ENCODE data around the gene KCNA3. TPM values are rescaled to one million over a fixed set of nuclear protein-coding genes. Genes with fewer than 3 reads are reported as not detected.
A peak's percentile ranks its signal among the peaks of the same experiment; 100 is the strongest.
"Not testable (repeated sequence)": the region's sequence is repeated elsewhere in the genome, so short reads cannot be mapped to it uniquely, and the experiment has no call there.

The KCNA3 gene
- polyA plus RNA-seq, 4 donors, result 0.06 to 0.45 (median 0.27) TPM; not detected in 1

DNA sequence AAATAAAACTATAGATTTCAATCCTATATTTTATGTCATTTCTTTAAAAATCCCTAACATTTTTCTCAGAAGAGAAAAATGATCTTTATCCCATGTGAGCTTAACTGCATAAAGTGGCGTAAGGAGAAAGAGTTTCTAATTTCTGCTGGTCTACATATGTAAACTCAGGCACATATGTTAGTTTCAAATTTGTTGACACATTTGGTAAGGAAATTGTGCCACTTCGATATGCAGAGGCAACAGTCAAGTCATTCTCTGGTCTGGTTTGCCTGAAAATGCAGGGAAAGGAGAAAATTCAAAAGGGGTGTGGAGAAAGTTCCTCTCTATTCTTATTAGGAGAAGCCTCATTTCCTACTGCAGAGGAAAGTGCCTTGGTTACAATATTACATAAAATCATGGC lies 11.5 kb downstream of the KCNA3 start:
- no peaks in the 10 kb centered on the region for H3K4me1 ChIP-seq (ENCODE audit: control insufficient read depth in 3 of 3, insufficient read depth in 2 of 3, low read depth in 1 of 3, low read length in 2 of 3)
- H3K36me3 ChIP-seq (ENCODE audit: control insufficient read depth in 3 of 3, insufficient read depth in 2 of 3, low read depth in 1 of 3, low read length in 3 of 3), result peaks cover 0 to 3% (median 0%) of the 10 kb centered on the region in 3 donors
- H3K27ac ChIP-seq (ENCODE audit: low read depth in 1 of 3, low read length in 2 of 3), result no peak overlapping the region
- DNase-seq (no peak), FAIRE-seq (no peak)
- H3K4me3 ChIP-seq (ENCODE audit: low read depth in 1 of 3, low read length in 3 of 3), result no peak overlapping the region
- peaks cover 0 to 5% (median 0%) of the 10 kb centered on the region in 3 donors for H3K27me3 ChIP-seq (ENCODE audit: control insufficient read depth in 3 of 3, insufficient read depth in 3 of 3, low read length in 3 of 3)
- 82 to 89% (median 84%) methylated on average over 2 of the region's 2 CpGs for WGBS, 3 donors
- H3K9me3 ChIP-seq (ENCODE audit: control insufficient read depth in 2 of 2, insufficient read depth in 1 of 2, low read depth in 1 of 2, low read length in 1 of 2), result no peaks in the 10 kb centered on the region

- WGBS, 3 donors, result 91 to 92% (median 91%) methylated on average over 3 of the region's 3 CpGs
- not testable (repeated sequence) for H3K4me3 ChIP-seq (ENCODE audit: low read depth in 1 of 3, low read length in 3 of 3); DNase-seq; H3K27ac ChIP-seq (ENCODE audit: low read depth in 1 of 3, low read length in 2 of 3); H3K4me1 ChIP-seq (ENCODE audit: control insufficient read depth in 3 of 3, insufficient read depth in 2 of 3, low read depth in 1 of 3, low read length in 2 of 3); FAIRE-seq; H3K27me3 ChIP-seq (ENCODE audit: control insufficient read depth in 3 of 3, insufficient read depth in 3 of 3, low read length in 3 of 3); H3K9me3 ChIP-seq (ENCODE audit: control insufficient read depth in 2 of 2, insufficient read depth in 1 of 2, low read depth in 1 of 2, low read length in 1 of 2); H3K36me3 ChIP-seq (ENCODE audit: control insufficient read depth in 3 of 3, insufficient read depth in 2 of 3, low read depth in 1 of 3, low read length in 3 of 3)
Measured at GRCh38 chr1:110659559-110659958, 15.2 kb downstream of the KCNA3 start.

DNA sequence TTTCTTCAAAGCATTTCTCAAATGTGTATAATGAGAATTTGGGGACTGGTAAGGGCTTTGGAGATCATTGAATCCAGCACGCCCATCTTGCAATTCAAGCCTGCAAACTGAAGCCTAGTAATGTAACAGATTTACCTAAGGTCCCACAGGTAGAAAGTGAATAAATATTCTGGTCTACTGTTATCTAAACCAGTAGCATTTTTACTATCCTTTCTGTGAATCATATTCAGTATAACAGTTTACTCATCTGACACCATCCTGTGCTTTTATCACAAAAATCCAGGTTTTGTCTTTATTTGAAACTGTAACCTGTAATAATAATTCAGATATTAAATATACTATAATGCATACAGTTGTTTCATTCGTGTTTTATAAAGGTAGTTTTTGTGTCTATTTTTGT lies 17.4 kb downstream of the KCNA3 start:
- Histone ChIP-seq H3K4me1 (ENCODE audit: control insufficient read depth in 3 of 3, insufficient read depth in 2 of 3, low read depth in 1 of 3, low read length in 2 of 3) (no peaks in the 10 kb centered on the region), H3K9me3 (ENCODE audit: control insufficient read depth in 2 of 2, insufficient read depth in 1 of 2, low read depth in 1 of 2, low read length in 1 of 2) (no peaks in the 10 kb centered on the region), H3K27me3 (ENCODE audit: control insufficient read depth in 3 of 3, insufficient read depth in 3 of 3, low read length in 3 of 3) (no peaks in the 10 kb centered on the region), H3K27ac (ENCODE audit: low read depth in 1 of 3, low read length in 2 of 3) (no peak overlapping the region), H3K36me3 (ENCODE audit: control insufficient read depth in 3 of 3, insufficient read depth in 2 of 3, low read depth in 1 of 3, low read length in 3 of 3) (no peaks in the 10 kb centered on the region), H3K4me3 (ENCODE audit: low read depth in 1 of 3, low read length in 3 of 3) (no peak overlapping the region)
- WGBS, 3 donors, result 72 to 82% (median 74%) methylated on average over 2 of the region's 2 CpGs
- no peak for DNase-seq
- no peak for FAIRE-seq

DNA sequence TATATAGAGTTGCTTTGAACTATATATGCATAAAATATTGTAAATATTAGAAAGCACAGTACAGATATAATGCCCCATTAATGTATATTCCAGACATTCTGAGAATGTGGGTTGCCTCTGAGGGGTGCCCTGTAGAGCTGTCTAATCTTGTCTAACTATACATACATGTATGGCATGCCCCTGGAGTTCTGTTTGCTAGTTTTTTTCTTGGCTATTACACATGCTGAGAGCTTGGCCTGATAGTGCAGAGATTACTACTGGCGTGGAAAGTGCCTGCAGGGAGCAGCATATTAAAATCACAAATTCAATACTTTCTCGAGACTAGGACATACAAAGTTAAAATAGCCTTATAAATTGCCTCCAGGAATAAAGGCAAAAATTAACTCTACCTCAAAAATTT lies 24.1 kb downstream of the KCNA3 start:
- no peak overlapping the region for H3K27ac ChIP-seq (ENCODE audit: low read depth in 1 of 3, low read length in 2 of 3)
- H3K27me3 ChIP-seq (ENCODE audit: control insufficient read depth in 3 of 3, insufficient read depth in 3 of 3, low read length in 3 of 3), result peaks cover 0 to 2% (median 0%) of the 10 kb centered on the region in 3 donors
- H3K9me3 ChIP-seq (ENCODE audit: control insufficient read depth in 2 of 2, insufficient read depth in 1 of 2, low read depth in 1 of 2, low read length in 1 of 2), result no peaks in the 10 kb centered on the region
- H3K4me1 ChIP-seq (ENCODE audit: control insufficient read depth in 3 of 3, insufficient read depth in 2 of 3, low read depth in 1 of 3, low read length in 2 of 3), result peaks cover 0 to 6% (median 0%) of the 10 kb centered on the region in 3 donors
- no peaks in the 10 kb centered on the region for H3K36me3 ChIP-seq (ENCODE audit: control insufficient read depth in 3 of 3, insufficient read depth in 2 of 3, low read depth in 1 of 3, low read length in 3 of 3)
- FAIRE-seq (no peak), DNase-seq (no peak)
- H3K4me3 ChIP-seq (ENCODE audit: low read depth in 1 of 3, low read length in 3 of 3), result no peak overlapping the region
- 50 to 82% (median 55%) methylated on average over 2 of the region's 2 CpGs for WGBS, 3 donors

GRCh38 chr1:110648417-110648816 lies 26.3 kb downstream of the KCNA3 start:
- Histone ChIP-seq H3K9me3 (ENCODE audit: control insufficient read depth in 2 of 2, insufficient read depth in 1 of 2, low read depth in 1 of 2, low read length in 1 of 2) (no peaks in the 10 kb centered on the region), H3K4me1 (ENCODE audit: control insufficient read depth in 3 of 3, insufficient read depth in 2 of 3, low read depth in 1 of 3, low read length in 2 of 3) (peaks cover 0 to 6% (median 0%) of the 10 kb centered on the region in 3 donors), H3K36me3 (ENCODE audit: control insufficient read depth in 3 of 3, insufficient read depth in 2 of 3, low read depth in 1 of 3, low read length in 3 of 3) (no peaks in the 10 kb centered on the region), H3K27ac (ENCODE audit: low read depth in 1 of 3, low read length in 2 of 3) (no peak overlapping the region), H3K27me3 (ENCODE audit: control insufficient read depth in 3 of 3, insufficient read depth in 3 of 3, low read length in 3 of 3) (peaks cover 0 to 2% (median 0%) of the 10 kb centered on the region in 3 donors), H3K4me3 (ENCODE audit: low read depth in 1 of 3, low read length in 3 of 3) (no peak overlapping the region)
- FAIRE-seq, result no peak
- 42 to 65% (median 52%) methylated on average over 2 of the region's 2 CpGs for WGBS, 3 donors
- no peak for DNase-seq

DNA sequence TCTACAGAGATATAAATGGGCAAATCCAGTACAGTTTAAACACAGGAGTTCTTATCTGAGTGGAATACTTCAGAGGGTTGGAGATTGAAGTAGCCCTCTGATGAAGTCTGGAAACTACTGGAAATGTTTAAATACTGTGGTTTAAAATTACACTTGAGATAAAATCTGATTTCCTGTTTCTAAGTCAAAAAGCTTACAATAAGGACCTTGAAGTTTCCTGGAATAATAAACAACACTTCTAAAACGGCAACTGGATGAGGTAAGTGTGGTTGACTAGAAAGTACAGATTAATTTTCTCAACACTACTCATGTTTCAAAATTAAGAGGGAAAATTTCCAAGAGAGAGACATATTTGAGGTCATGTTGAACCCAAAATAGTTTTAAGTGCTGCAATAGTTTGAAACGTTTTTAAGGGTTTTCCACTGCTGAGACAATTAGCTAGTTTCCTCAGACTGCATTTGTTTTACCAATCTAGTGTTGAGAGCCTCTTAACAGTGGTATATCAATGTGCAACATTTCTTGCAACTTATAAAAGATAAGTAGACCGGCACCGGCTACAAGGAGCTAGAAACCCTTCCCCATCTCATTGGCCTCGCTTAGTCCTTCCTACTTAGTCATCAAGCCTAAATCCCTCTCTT lies 27.4 kb downstream of the KCNA3 start:
- Histone ChIP-seq H3K4me3 (ENCODE audit: low read depth in 1 of 3, low read length in 3 of 3) (no peak overlapping the region), H3K27me3 (ENCODE audit: control insufficient read depth in 3 of 3, insufficient read depth in 3 of 3, low read length in 3 of 3) (peaks cover 0 to 2% (median 0%) of the 10 kb centered on the region in 3 donors), H3K36me3 (ENCODE audit: control insufficient read depth in 3 of 3, insufficient read depth in 2 of 3, low read depth in 1 of 3, low read length in 3 of 3) (no peaks in the 10 kb centered on the region), H3K9me3 (ENCODE audit: control insufficient read depth in 2 of 2, insufficient read depth in 1 of 2, low read depth in 1 of 2, low read length in 1 of 2) (no peaks in the 10 kb centered on the region), H3K4me1 (ENCODE audit: control insufficient read depth in 3 of 3, insufficient read depth in 2 of 3, low read depth in 1 of 3, low read length in 2 of 3) (peaks cover 0 to 6% (median 0%) of the 10 kb centered on the region in 3 donors), H3K27ac (ENCODE audit: low read depth in 1 of 3, low read length in 2 of 3) (peak overlapping the region in 1 of 3 donors; percentile 60)
- peak in 1 of 2 donors; percentile 27 for DNase-seq
- no peak for FAIRE-seq
- WGBS, 3 donors, result 37 to 53% (median 37%) methylated on average over 5 of the region's 5 CpGs

DNA sequence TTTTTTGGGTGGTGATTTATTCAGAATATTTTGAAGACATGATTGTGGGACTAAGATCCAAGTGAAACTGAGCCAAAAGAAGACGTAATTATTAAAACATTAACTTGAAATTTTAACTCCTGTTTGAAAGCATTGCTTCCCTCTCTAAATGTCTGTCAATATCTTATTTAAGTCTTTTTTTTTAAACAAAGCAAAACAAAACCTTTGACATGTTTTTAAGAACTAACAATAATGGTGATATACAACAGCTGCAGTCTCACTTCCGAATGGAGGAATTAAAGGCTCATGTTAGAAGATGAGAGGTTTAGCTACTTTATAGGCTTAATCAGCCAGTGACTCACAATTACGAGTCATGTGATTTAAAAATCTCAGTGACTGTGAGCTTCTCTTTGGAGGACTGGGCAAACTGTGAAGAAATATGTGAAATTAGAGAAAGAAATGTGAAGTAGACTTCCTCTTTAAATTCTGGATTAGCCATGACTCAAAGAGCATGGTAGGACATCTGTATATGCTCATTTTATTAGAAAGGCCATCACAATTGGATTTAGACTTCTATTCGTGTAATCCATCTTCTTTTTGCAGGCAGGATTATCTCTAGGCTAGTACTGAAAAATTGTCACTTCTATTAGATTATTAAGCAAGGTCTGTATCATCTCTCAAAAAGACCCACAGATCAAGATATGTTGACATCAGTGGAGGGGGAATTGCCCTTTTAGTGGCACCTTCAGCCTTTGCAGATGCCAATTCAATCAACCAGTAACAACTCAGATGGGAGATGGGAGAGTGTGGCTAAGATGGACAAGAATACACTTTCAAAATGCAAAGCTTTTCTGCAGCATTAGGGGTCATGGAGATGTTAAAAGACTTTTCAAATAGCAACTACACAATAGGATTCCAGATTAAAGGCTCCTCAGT lies 28.7 kb downstream of the KCNA3 start:
- Histone ChIP-seq H3K27me3 (ENCODE audit: control insufficient read depth in 3 of 3, insufficient read depth in 3 of 3, low read length in 3 of 3) (peaks cover 0 to 2% (median 0%) of the 10 kb centered on the region in 3 donors), H3K27ac (ENCODE audit: low read depth in 1 of 3, low read length in 2 of 3) (no peak overlapping the region), H3K4me1 (ENCODE audit: control insufficient read depth in 3 of 3, insufficient read depth in 2 of 3, low read depth in 1 of 3, low read length in 2 of 3) (peaks cover 0 to 6% (median 0%) of the 10 kb centered on the region in 3 donors), H3K4me3 (ENCODE audit: low read depth in 1 of 3, low read length in 3 of 3) (no peak overlapping the region), H3K36me3 (ENCODE audit: control insufficient read depth in 3 of 3, insufficient read depth in 2 of 3, low read depth in 1 of 3, low read length in 3 of 3) (no peaks in the 10 kb centered on the region), H3K9me3 (ENCODE audit: control insufficient read depth in 2 of 2, insufficient read depth in 1 of 2, low read depth in 1 of 2, low read length in 1 of 2) (no peaks in the 10 kb centered on the region)
- 60 to 70% (median 68%) methylated on average over 4 of the region's 4 CpGs for WGBS, 3 donors
- no peak for FAIRE-seq
- no peak for DNase-seq

GRCh38 chr1:110645211-110645610 lies 29.5 kb downstream of the KCNA3 start:
- FAIRE-seq (no peak), DNase-seq (no peak)
- Histone ChIP-seq H3K27ac (ENCODE audit: low read depth in 1 of 3, low read length in 2 of 3) (no peak overlapping the region), H3K4me1 (ENCODE audit: control insufficient read depth in 3 of 3, insufficient read depth in 2 of 3, low read depth in 1 of 3, low read length in 2 of 3) (peaks cover 0 to 6% (median 0%) of the 10 kb centered on the region in 3 donors), H3K27me3 (ENCODE audit: control insufficient read depth in 3 of 3, insufficient read depth in 3 of 3, low read length in 3 of 3) (peaks cover 0 to 2% (median 0%) of the 10 kb centered on the region in 3 donors), H3K4me3 (ENCODE audit: low read depth in 1 of 3, low read length in 3 of 3) (no peak overlapping the region), H3K36me3 (ENCODE audit: control insufficient read depth in 3 of 3, insufficient read depth in 2 of 3, low read depth in 1 of 3, low read length in 3 of 3) (no peaks in the 10 kb centered on the region), H3K9me3 (ENCODE audit: control insufficient read depth in 2 of 2, insufficient read depth in 1 of 2, low read depth in 1 of 2, low read length in 1 of 2) (no peaks in the 10 kb centered on the region)
